ENCODE data around the gene REEP6. TPM values are rescaled to one million over a fixed set of nuclear protein-coding genes. Genes with fewer than 3 reads are reported as not detected.

REEP6 gene
- total and polyA plus RNA-seq, 2 of the 8 experiments (the other 6 are each of a cell fraction or from before 2014, with no cell fraction given), result 12.6 to 20.7 TPM

- TF ChIP-seq E2F6 (IDR thresholded peaks at IDR 0.05), result no peak
Measured at GRCh38 chr19:1509602-1510441, 18.8 kb downstream of the REEP6 start (continued).

All from H1 (cell line).